Esophagus squamous epithelium (tissue), 5 donors: Measurements from ENCODE around the gene ZEB2. TPM values are rescaled to one million over a fixed set of nuclear protein-coding genes. Genes with fewer than 3 reads are reported as not detected.

Source experiments
- DNase-seq: peaks from one replicate; lab custom pipeline; 2025; lab: John Stamatoyannopoulos, UW
- H3K27ac ChIP-seq, 4 donors: fragments of 200-600 bp; sonication (generic); one replicate each; pipeline ENCODE4 v1.5.1; 2016 to 2019; ENCODE audit warnings: mild to moderate bottlenecking in 1 of 4
- H3K27me3 ChIP-seq, 4 donors: fragments of 200-600 bp; sonication (generic); 1 replicate in 3 of 4; 2 replicates in 1 of 4; pipeline versions ENCODE4 v1.5.1 to v1.6.0; 2017 to 2021; ENCODE audit warnings: antibody characterized with exemption in 1 of 4
- H3K36me3 ChIP-seq, 3 donors: fragments of 200-600 bp; sonication (generic); one replicate each; pipeline ENCODE4 v1.5.1; 2016 to 2019
- H3K4me1 ChIP-seq, 3 donors: fragments of 200-600 bp; sonication (generic); one replicate each; pipeline ENCODE4 v1.5.1; 2017 to 2019
- H3K4me3 ChIP-seq, 4 donors: fragments of 200-600 bp; sonication (generic); 1 replicate in 3 of 4; 2 replicates in 1 of 4; pipeline ENCODE4 v1.5.1; 2016 to 2019; ENCODE audit warnings: mild to moderate bottlenecking in 2 of 4, moderate library complexity in 1 of 4
- H3K9me3 ChIP-seq, 3 donors: fragments of 200-600 bp; sonication (generic); one replicate each; pipeline ENCODE4 v1.5.1; 2016 to 2019
- POLR2A ChIP-seq, 4 donors: fragments of 450-650 bp; IDR thresholded peaks; one replicate each; pipeline ENCODE4 v1.6.1; 2017; ENCODE audit warnings: antibody characterized with exemption in 4 of 4, mild to moderate bottlenecking in 4 of 4, moderate library complexity in 3 of 4
- WGBS, 2 donors: methylation state at CpG; one replicate each; pipeline ENCODE4 v1.1.5; 2018; 5-methylcytosine and 5-hydroxymethylcytosine counted together
- intact Hi-C: fragments of 100-400 bp; cut with DNase I; formaldehyde crosslinking; loops from one replicate; pipeline ENCODE4 v1.15.0; 2022
- total RNA-seq, 4 donors: library from RNA; depleted of rRNA; stranded (reverse); fragments of >200 nt; gene quantifications; one replicate each; pipeline ENCODE4 v1.1.0, GENCODE V29; 2016
- TF ChIP-seq, protein P1 (sequence below), 6 experiments: fragments of 450-650 bp in 4 of 6; fragments of 200-600 bp in 2 of 6; sonication (generic) in 2 of 6; IDR thresholded peaks; one replicate each; pipeline ENCODE4 v1.5.1; 2016 to 2019; ENCODE audit warnings: antibody characterized with exemption in 6 of 6, mild to moderate bottlenecking in 4 of 6, moderate library complexity in 4 of 6
- donor health status: DM: yes; HTN: yes; CAD: no.

ZEB2 gene
- total RNA-seq, 4 donors from 2014 or later: 3.1 to 56.5 (median 15.7) TPM

DNA sequence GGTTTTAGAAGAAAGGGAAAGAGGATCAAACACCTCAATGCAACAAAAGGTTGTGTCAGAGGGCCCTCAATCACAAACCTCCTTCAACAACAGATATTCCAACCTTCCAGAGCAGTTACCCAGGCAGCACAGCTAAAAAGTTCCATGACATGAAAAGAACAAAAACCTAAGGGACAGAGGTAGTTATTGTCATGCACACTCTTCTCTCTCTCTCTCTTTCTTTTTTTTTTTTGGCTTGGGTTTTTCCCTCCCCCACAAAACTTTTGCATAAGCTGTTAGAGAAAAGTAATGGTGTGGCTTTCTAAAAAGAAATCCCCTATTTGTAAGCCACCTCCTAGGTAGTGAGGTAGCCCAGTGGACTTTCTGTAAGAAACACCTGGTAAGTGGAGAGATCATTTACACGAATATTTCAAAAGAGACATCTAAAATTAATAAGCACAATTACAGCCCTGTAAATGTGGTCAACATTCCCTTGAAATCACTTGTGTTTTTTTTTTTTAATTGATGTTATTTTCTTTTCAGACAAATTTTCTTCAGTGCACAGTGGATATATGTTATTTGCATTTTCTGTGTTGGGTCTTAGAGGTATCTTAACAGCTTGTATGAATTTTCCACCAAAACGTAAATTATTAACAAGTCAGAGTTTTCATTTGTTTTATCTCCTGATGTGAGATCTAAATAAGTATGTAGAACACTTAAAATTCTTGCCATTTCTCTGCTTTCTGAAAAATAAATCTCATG is 48.4 kb downstream of the ZEB2 start:
- Histone ChIP-seq H3K9me3 (no peaks in the 10 kb centered on the region), H3K4me3 (no peak overlapping the region), H3K27me3 (no peaks in the 10 kb centered on the region), H3K4me1 (peaks cover 0 to 55% (median 7%) of the 10 kb centered on the region in 3 donors), H3K27ac (peak overlapping the region in 1 of 4 donors; percentile 3), H3K36me3 (no peaks in the 10 kb centered on the region)
- no peak for DNase-seq
- no peak for TF ChIP-seq POLR2A (IDR thresholded peaks at IDR 0.05)
- TF ChIP-seq, protein P1, sequence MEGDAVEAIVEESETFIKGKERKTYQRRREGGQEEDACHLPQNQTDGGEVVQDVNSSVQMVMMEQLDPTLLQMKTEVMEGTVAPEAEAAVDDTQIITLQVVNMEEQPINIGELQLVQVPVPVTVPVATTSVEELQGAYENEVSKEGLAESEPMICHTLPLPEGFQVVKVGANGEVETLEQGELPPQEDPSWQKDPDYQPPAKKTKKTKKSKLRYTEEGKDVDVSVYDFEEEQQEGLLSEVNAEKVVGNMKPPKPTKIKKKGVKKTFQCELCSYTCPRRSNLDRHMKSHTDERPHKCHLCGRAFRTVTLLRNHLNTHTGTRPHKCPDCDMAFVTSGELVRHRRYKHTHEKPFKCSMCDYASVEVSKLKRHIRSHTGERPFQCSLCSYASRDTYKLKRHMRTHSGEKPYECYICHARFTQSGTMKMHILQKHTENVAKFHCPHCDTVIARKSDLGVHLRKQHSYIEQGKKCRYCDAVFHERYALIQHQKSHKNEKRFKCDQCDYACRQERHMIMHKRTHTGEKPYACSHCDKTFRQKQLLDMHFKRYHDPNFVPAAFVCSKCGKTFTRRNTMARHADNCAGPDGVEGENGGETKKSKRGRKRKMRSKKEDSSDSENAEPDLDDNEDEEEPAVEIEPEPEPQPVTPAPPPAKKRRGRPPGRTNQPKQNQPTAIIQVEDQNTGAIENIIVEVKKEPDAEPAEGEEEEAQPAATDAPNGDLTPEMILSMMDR (IDR thresholded peaks at IDR 0.05): no peak
- whole genome bisulfite sequencing, 2 donors: 55 to 72% methylated on average over 2 of the region's 2 CpGs
- intact Hi-C loops: no loop called here

DNA sequence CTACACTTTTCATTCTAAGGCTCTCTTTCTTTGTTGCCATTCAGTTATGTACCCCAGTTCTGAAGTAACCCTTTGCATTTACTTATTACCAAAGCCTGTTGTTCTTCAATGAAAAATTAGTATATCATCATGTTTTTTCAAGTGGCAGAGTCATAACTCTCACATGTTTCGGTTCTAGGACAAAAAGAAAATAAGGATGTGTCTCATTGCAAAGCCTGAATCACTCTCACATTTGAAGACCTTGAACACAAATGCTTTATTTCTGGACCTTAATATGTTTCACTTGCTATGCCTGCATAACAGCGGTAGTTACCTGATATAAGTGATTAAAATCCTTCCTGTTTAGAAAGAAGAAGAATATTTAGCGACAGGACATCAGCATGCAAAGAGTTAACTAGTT is 49.1 kb downstream of the ZEB2 start:
- intact Hi-C loops: no loop called here
- Histone ChIP-seq H3K27ac (peak overlapping the region in 1 of 4 donors; percentile 3), H3K4me1 (peaks cover 0 to 48% (median 7%) of the 10 kb centered on the region in 3 donors), H3K36me3 (no peaks in the 10 kb centered on the region), H3K27me3 (no peaks in the 10 kb centered on the region), H3K4me3 (no peak overlapping the region), H3K9me3 (no peaks in the 10 kb centered on the region)
- no peak for DNase-seq
- 58 to 73% methylated on average over 3 of the region's 3 CpGs for WGBS, 2 donors
- TF ChIP-seq POLR2A (IDR thresholded peaks at IDR 0.05): no peak
- TF ChIP-seq, protein P1 (IDR thresholded peaks at IDR 0.05): no peak

DNA sequence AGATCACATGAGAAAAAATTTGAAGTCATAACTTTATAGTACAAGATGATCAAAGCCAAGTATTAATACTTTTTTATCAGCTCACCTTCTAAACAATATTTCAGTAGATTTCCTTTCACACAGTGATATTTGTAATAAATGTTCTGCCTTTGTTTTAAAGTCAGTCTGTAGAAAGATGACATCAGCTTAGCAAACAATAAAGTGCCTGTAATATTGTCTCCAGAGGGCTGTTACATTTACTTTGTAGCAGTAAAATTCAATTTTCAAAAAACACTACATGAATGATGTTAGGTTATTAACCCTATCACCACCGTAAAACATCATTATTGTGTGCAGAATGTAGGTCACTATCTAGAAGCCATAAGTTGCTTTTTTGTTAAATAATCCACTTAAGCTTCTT is 49.6 kb downstream of the ZEB2 start:
- Histone ChIP-seq H3K4me3 (no peak overlapping the region), H3K36me3 (no peaks in the 10 kb centered on the region), H3K9me3 (no peaks in the 10 kb centered on the region), H3K27ac (peak overlapping the region in 1 of 4 donors; percentile 0), H3K4me1 (peaks cover 0 to 47% (median 7%) of the 10 kb centered on the region in 3 donors), H3K27me3 (no peaks in the 10 kb centered on the region)
- 26 to 46% methylated on average over 1 of the region's 1 CpG for WGBS, 2 donors
- no peak for DNase-seq
- intact Hi-C loops: no loop called here
- TF ChIP-seq, protein P1 (IDR thresholded peaks at IDR 0.05): no peak
- no peak for TF ChIP-seq POLR2A (IDR thresholded peaks at IDR 0.05)

DNA sequence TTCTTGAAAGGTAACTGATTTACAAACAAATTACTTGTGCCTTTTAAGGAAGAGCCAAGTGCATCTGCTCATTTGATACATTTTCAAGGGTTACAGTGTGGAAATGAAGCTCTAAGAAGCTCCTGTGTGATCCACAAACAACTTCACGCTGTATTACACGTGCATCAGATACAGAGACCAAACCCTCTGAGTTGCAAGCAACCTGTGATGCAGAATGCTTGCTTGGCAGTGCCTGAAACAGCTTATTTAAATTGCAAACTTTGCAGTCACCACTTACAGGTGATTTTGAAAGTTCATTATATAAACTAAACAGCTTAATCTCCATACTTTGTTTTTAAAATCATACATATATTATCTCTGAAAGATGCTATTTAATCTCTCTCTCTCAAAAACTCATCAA is 50.1 kb downstream of the ZEB2 start:
- no peak for DNase-seq
- Histone ChIP-seq H3K36me3 (no peaks in the 10 kb centered on the region), H3K4me1 (peaks cover 0 to 47% (median 7%) of the 10 kb centered on the region in 3 donors), H3K27me3 (no peaks in the 10 kb centered on the region), H3K27ac (peak overlapping the region in 1 of 4 donors; percentile 0), H3K4me3 (no peak overlapping the region), H3K9me3 (no peaks in the 10 kb centered on the region)
- TF ChIP-seq POLR2A (IDR thresholded peaks at IDR 0.05): no peak
- TF ChIP-seq, protein P1 (IDR thresholded peaks at IDR 0.05): no peak
- WGBS, 2 donors: 70 to 71% methylated on average over 2 of the region's 2 CpGs
- intact Hi-C loops: no loop called here

DNA sequence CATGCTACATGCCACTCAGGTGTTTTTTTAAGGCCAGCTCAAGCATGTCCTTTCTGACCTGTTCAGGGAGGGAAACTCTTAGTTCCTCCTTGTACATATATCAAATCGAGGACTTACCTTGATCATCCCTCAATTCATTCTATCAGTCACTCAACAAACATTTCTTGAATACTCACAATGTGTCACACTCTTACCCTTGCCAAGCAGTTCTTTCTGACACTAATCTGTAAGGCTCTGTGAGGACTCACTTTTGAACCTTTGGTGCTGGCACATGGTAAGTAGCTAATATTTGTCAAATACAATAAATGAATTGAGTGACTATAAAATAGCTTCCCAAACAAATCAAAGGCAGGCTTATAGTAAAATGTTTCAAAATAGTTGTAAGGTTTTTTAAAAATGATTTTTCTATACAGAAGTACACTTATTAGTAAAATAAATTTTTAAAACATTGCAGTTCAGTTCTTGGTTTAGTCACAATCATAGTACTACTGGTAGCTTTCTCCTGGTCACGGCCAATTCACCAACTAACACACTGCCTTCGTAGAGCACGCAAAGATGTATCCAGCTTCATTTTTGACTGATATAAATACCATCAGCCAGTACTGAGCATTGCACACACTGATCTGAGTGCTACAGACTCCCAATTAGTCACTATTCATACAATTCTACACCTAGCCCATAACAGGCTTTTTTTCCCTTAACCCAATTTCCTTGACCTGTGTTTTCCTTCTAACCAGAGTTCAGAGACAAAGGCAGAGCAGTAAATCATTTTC is 50.9 kb downstream of the ZEB2 start:
- Histone ChIP-seq H3K27ac (peak overlapping the region in 1 of 4 donors; percentile 0), H3K4me3 (no peak overlapping the region), H3K36me3 (no peaks in the 10 kb centered on the region), H3K4me1 (peaks cover 0 to 41% (median 7%) of the 10 kb centered on the region in 3 donors), H3K9me3 (no peaks in the 10 kb centered on the region), H3K27me3 (no peaks in the 10 kb centered on the region)
- intact Hi-C loops: no loop called here
- no peak for DNase-seq
- 45 to 47% methylated on average over 4 of the region's 4 CpGs for WGBS, 2 donors
- TF ChIP-seq, protein P1 (IDR thresholded peaks at IDR 0.05): no peak
- TF ChIP-seq POLR2A (IDR thresholded peaks at IDR 0.05): no peak
